IMR-90 (cell line): ENCODE measurements around the gene APLF. TPM values are rescaled to one million over a fixed set of nuclear protein-coding genes. Genes with fewer than 3 reads are reported as not detected.

ENCODE experiments used
- polyA plus RNA-seq, 3 experiments: library from polyadenylated mRNA; depleted of rRNA; stranded (reverse); fragments of >200 nt; gene quantifications; 2 replicates each; pipeline ENCODE4 v1.2.3, GENCODE V29; 2012; ENCODE audit warnings: low replicate concordance in 1 of 3
- total RNA-seq: library from RNA; depleted of rRNA; stranded (reverse); fragments of >200 nt; gene quantifications from 2 replicates; pipeline ENCODE4 v1.2.3, GENCODE V29; 2012; rRNA removed

APLF gene
- total and polyA plus RNA-seq, 2 of the 4 experiments (the other 2 are of a cell fraction): 1.5 to 2.3 TPM

Other genes with a start within 250 kb of the APLF start
- gene PPP3R1, start 215.1 kb upstream of the APLF start, total RNA-seq: 9.1 and 18.1 TPM in 2 replicates
- gene PPP3R1, start 215.1 kb upstream of the APLF start, polyA plus RNA-seq (2012; rRNA removed): 11.0 and 17.3 TPM in 2 replicates
- gene CNRIP1, start 147.6 kb upstream of the APLF start, total RNA-seq: 23.3 and 25.6 TPM in 2 replicates
- gene CNRIP1, start 147.6 kb upstream of the APLF start, polyA plus RNA-seq (2012; rRNA removed): 32.6 and 32.7 TPM in 2 replicates
- under 0.01 TPM in 1 of 2 replicates, not detected in the other for gene PLEK, start 102.3 kb upstream of the APLF start, total RNA-seq
- gene PLEK, start 102.3 kb upstream of the APLF start, polyA plus RNA-seq (2012; rRNA removed): 0.03 TPM in 1 of 2 replicates, not detected in the other
- 0.18 and 0.28 TPM in 2 replicates for gene FBXO48, start 291 bp upstream of the APLF start, total RNA-seq
- 0.37 and 0.43 TPM in 2 replicates for gene FBXO48, start 291 bp upstream of the APLF start, polyA plus RNA-seq (2012; rRNA removed)
- not detected in 2 replicates for gene PROKR1, start 176.0 kb downstream of the APLF start, total RNA-seq
- not detected in 2 replicates for gene PROKR1, start 176.0 kb downstream of the APLF start, polyA plus RNA-seq (2012; rRNA removed)